Lower leg skin (tissue), 4 donors: Measurements from ENCODE around the gene SLC26A2. TPM values are rescaled to one million over a fixed set of nuclear protein-coding genes. Genes with fewer than 3 reads are reported as not detected.

Experiments
- DNase-seq, 2 donors: peaks; one replicate each; pipeline ENCODE4 v3.0.0-alpha.2; 2019; ENCODE audit warnings: low spot score in 2 of 2
- H3K4me3 ChIP-seq: fragments of 200-600 bp; sonication (generic); 2 replicates; pipeline ENCODE4 v1.5.1; 2017; ENCODE audit warnings: mild to moderate bottlenecking, low read depth; ENCODE audit not compliant: poor library complexity, severe bottlenecking
- POLR2A ChIP-seq, 2 donors: fragments of 450-650 bp; IDR thresholded peaks; one replicate each; pipeline ENCODE4 v1.6.1; 2016 to 2017; ENCODE audit warnings: antibody characterized with exemption in 2 of 2, mild to moderate bottlenecking in 1 of 2, moderate library complexity in 1 of 2
- WGBS, 2 donors: methylation state at CpG; one replicate each; pipeline ENCODE4 v1.1.5; 2018; 5-methylcytosine and 5-hydroxymethylcytosine counted together
- intact Hi-C: fragments of 100-400 bp; cut with DNase I; formaldehyde crosslinking; loops from one replicate; pipeline ENCODE4 v1.15.0; 2023; ENCODE audit warnings: low total_unique reads
- total RNA-seq, 4 donors: library from RNA; depleted of rRNA; stranded (reverse); fragments of >200 nt; gene quantifications; one replicate each; pipeline ENCODE4 v1.1.0, GENCODE V29; 2016
- TF ChIP-seq, protein P1 (sequence below), 3 donors: fragments of 450-650 bp; IDR thresholded peaks; one replicate each; pipeline ENCODE4 v1.5.1; 2016; ENCODE audit warnings: antibody characterized with exemption in 3 of 3, mild to moderate bottlenecking in 3 of 3, moderate library complexity in 2 of 3

Gene SLC26A2
- total RNA-seq, 4 donors from 2014 or later, result 8.4 to 56.5 (median 33.3) TPM

DNA sequence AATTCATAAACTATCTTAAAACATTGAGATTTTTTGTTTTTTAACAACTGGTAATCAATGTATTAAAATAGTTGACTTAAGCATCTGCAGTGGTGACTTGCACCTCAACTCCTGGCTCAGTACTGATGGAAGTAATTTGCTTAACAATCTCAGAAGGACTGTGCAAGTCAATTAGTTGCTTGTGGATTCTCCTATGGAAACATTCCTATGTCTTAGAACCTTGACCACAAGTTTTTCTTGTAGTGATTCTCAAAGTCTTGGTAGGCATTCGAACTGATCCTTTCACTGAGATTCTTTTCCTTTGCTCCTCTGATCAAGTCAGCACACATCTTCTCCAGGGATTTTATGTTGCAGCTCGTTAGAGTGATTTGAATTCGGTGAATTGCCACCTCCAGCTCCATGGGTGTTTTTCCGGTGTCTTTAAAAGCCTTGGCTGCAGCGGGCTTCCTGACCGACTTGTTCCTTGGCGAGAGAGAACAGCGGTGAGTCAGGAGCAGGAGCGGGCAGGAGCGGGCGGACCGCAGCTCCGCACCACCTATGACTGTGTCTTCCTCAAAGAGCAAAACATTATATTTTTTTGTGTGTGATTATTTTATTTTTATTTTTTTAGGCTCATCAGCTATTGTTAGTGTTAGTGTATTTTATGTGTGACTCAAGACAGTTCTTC is 61.1 kb downstream of the SLC26A2 start:
- no peak for DNase-seq
- intact Hi-C loops, result no loop called here

DNA sequence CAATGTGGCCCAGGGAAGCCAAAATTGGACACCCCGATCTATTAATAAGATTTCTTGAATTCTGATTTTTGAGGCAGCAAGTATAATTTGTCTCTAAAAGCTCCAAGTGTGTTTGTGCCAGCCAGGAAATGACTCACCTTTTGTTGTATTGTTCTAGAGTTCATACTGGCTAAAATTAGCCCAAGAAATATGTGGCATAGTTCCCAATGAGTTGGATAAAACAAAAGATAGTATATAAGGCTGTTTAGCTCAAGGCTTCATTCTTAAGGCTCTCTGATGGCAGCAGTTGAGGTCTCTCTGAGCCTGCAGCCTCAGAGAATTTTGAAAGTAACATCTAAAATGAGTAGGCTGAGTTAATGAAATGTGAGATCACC is 61.6 kb downstream of the SLC26A2 start:
- DNase-seq, result no peak
- no peak overlapping the region for H3K4me3 ChIP-seq
- intact Hi-C loops, result no loop called here
- 42 to 51% methylated on average over 1 of the region's 1 CpG for WGBS, 2 donors
- no peak for TF ChIP-seq POLR2A (IDR thresholded peaks at IDR 0.05)
- TF ChIP-seq, protein P1, sequence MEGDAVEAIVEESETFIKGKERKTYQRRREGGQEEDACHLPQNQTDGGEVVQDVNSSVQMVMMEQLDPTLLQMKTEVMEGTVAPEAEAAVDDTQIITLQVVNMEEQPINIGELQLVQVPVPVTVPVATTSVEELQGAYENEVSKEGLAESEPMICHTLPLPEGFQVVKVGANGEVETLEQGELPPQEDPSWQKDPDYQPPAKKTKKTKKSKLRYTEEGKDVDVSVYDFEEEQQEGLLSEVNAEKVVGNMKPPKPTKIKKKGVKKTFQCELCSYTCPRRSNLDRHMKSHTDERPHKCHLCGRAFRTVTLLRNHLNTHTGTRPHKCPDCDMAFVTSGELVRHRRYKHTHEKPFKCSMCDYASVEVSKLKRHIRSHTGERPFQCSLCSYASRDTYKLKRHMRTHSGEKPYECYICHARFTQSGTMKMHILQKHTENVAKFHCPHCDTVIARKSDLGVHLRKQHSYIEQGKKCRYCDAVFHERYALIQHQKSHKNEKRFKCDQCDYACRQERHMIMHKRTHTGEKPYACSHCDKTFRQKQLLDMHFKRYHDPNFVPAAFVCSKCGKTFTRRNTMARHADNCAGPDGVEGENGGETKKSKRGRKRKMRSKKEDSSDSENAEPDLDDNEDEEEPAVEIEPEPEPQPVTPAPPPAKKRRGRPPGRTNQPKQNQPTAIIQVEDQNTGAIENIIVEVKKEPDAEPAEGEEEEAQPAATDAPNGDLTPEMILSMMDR (IDR thresholded peaks at IDR 0.05), result no peak

More for the DNA sequence above, 61.1 kb downstream of the SLC26A2 start:
- no peak overlapping the region for H3K4me3 ChIP-seq
- TF ChIP-seq, protein P1 (IDR thresholded peaks at IDR 0.05), result no peak
- TF ChIP-seq POLR2A (IDR thresholded peaks at IDR 0.05), result no peak
- 47 to 63% methylated on average over 13 of the region's 13 CpGs for WGBS, 2 donors

DNA sequence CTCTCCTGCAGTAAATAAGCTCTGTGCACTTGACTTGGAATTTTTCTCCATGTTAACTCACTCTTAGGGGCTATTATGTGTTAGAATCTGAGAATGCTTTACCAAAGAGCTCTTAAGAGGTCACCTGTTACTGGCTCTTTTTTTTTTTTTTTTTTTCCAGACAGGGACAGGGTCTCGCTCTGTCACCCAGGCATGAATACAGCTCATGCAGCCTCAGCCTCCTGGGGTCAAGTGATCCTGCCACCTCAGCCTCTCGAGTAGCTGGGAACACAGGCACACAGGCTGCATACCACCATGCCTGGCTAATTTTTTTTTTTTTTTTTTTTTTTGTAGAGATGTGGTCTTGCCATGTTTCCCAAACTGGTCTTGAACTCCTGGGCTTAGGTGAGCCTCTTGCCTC is 62.1 kb downstream of the SLC26A2 start:
- intact Hi-C loops, result no loop called here
- 64 to 93% methylated on average over 2 of the region's 2 CpGs for WGBS, 2 donors

DNA sequence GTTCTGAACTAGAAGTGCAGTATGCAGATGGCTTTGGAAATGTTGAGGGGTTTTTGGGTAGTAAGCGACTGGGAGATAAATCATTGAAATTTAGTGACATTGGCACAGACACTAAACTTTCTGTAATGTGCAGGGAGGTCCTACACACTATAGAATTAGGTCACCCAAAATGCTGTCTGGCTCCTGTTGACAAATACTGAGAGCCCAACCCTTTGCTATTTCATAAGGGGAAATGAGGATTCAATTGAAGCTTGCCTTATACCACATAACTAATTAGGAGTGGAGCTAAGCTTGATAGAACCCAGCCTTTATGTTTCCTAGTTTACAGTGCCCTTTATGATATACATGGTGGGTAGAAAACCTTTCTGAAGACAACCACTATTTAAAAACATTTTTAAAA is 62.6 kb downstream of the SLC26A2 start:
- H3K4me3 ChIP-seq, result no peak overlapping the region
- TF ChIP-seq, protein P1 (IDR thresholded peaks at IDR 0.05), result no peak
- no peak for TF ChIP-seq POLR2A (IDR thresholded peaks at IDR 0.05)
- WGBS, 2 donors, result 76 to 79% methylated on average over 1 of the region's 1 CpG
- intact Hi-C loops, result no loop called here
- DNase-seq, result no peak

More for the DNA sequence above, 62.1 kb downstream of the SLC26A2 start:
- H3K4me3 ChIP-seq, result no peak overlapping the region
- TF ChIP-seq, protein P1 (IDR thresholded peaks at IDR 0.05), result no peak
- TF ChIP-seq POLR2A (IDR thresholded peaks at IDR 0.05), result no peak
- no peak for DNase-seq

DNA sequence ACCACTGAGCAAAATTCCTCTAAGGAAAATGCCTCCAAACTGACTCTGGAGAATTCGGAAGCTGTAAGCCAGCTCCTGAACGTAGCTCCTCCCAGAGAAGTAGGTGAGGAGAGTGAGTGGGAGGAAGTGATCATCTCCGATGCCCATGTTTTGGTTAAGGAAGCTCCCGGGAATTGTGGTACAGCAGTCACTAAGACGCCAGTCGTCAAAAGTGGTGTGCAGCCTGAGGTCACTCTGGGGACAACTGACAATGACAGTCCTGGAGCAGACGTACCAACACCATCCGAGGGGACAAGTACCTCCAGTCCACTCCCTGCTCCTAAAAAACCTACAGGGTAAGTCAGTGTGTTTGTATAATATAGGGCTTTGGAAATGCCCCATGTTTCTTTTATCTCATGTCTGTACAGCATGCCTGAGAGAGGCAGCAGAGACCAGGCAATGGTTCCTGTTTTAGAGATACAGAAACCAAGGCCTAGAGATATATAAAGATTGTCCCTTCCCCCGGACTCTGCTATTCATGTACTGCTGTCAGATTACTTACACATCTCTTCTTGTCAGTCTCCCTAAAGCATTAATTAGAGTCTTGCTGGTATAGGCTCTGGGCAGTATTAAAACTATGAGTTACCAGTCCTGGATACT is 63.9 kb downstream of the SLC26A2 start:
- H3K4me3 ChIP-seq, result no peak overlapping the region
- intact Hi-C loops, result no loop called here
- no peak for TF ChIP-seq POLR2A (IDR thresholded peaks at IDR 0.05)
- TF ChIP-seq, protein P1 (IDR thresholded peaks at IDR 0.05), result no peak
- WGBS, 2 donors, result 72 to 73% methylated on average over 9 of the region's 9 CpGs
- DNase-seq, result no peak
